Neural progenitor cell (in vitro differentiated cells): ENCODE results near the gene BMERB1.

Experiments
- EZH2 ChIP-seq: fragments of 200-600 bp; sonication (generic); IDR thresholded peaks from 2 replicates; pipeline ENCODE4 v1.6.1; 2017; ENCODE audit warnings: antibody characterized with exemption, mild to moderate bottlenecking, moderate library complexity
- EZH2phosphoT487 ChIP-seq: fragments of 200-600 bp; sonication (generic); IDR thresholded peaks from 2 replicates; pipeline ENCODE4 v1.6.1; 2017; ENCODE audit warnings: antibody characterized with exemption
- TF ChIP-seq, protein P1 (sequence below): fragments of 200-600 bp; sonication (generic); IDR thresholded peaks from 2 replicates; pipeline ENCODE4 v1.5.1; 2017; ENCODE audit warnings: antibody characterized with exemption, mild to moderate bottlenecking

DNA sequence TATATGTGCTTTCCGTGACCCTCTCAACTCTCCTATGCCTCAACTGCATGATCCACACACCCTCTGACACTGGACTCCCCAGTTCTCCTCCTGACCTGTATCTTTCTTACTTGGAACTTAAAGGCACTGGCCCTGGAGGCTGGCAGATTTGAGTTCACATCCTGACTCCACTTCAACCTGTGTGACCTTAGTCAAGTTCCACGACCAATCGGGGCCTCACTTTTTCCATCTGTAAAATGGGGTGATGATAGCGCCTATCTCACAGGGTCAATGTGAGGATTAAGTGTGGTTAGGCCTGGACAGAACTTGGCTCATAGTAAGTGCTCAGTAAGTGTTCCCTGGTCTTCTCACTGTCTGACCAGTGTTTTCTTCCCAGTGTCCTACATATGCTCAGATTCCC, 183.5 kb downstream of the BMERB1 start:
- TF ChIP-seq, protein P1, sequence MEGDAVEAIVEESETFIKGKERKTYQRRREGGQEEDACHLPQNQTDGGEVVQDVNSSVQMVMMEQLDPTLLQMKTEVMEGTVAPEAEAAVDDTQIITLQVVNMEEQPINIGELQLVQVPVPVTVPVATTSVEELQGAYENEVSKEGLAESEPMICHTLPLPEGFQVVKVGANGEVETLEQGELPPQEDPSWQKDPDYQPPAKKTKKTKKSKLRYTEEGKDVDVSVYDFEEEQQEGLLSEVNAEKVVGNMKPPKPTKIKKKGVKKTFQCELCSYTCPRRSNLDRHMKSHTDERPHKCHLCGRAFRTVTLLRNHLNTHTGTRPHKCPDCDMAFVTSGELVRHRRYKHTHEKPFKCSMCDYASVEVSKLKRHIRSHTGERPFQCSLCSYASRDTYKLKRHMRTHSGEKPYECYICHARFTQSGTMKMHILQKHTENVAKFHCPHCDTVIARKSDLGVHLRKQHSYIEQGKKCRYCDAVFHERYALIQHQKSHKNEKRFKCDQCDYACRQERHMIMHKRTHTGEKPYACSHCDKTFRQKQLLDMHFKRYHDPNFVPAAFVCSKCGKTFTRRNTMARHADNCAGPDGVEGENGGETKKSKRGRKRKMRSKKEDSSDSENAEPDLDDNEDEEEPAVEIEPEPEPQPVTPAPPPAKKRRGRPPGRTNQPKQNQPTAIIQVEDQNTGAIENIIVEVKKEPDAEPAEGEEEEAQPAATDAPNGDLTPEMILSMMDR = no peak
- TF ChIP-seq EZH2 (no peak), EZH2phosphoT487 (no peak)
